ENCODE data around the gene PIK3R3. TPM values are rescaled to one million over a fixed set of nuclear protein-coding genes. Genes with fewer than 3 reads are reported as not detected.

The PIK3R3 gene
- total and polyA plus RNA-seq, 2 experiments from 2014 or later = 1.6 to 1.9 TPM

- H4K20me1 ChIP-seq (ENCODE audit: insufficient read depth) = no peaks in the 10 kb centered on the region
- H3K27ac ChIP-seq = no peak overlapping the region
- 93 to 100% methylated on average over 1 of the region's 1 CpG for WGBS, 2 experiments (ENCODE audit: low coverage in 1 of 2, low lambda C conversion rate in 2 of 2, missing lambda C conversion rate in 2 of 2)
Measured at GRCh38 chr1:46064708-46065107, 67.7 kb downstream of the PIK3R3 start.

DNA sequence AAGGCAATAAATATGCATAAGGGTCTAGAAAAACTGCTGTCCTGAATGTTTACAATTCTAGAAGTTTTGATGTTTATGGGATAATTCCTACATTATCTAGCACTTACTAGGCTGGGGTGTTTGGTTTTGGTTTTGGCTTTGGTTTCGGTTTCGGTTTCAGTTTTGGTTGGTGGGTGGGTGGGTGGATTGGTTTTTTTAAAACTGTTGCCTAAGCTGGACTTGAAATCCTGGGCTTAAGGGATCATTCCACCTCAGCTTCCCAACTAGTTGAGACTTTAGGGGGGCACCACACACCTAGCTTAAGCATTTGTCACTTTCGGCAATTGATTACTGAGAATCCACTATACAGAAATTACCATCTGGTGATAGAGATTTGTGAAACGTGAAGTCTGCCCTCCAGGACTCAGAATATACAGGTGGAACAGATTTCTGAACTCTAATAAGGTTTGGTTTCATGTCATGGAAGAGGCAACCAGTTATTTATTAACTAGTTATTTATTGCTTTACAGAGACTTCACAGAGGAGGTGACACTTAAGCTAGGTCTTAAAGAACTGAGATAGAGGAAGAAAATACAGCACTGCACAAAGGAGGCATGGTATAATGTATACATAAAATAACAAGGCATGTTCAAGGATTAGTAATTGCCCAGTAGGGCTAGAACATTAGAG, 69.6 kb downstream of the PIK3R3 start:
- peak; percentile 10 for DNase-seq
- in situ Hi-C loops (cut with MboI) = no loop called here
- Histone ChIP-seq H3K4me1 (ENCODE audit: insufficient read depth) (no peaks in the 10 kb centered on the region), H4K20me1 (ENCODE audit: insufficient read depth) (no peaks in the 10 kb centered on the region), H3K4me2 (ENCODE audit: unreplicated experiment) (no peak overlapping the region), H3F3A (ENCODE audit: insufficient read depth) (no peaks in the 10 kb centered on the region), H3K9me3 (ENCODE audit: low read depth) (no peaks in the 10 kb centered on the region), H3K79me2 (ENCODE audit: insufficient read depth) (no peaks in the 10 kb centered on the region), H3K9me2 (ENCODE audit: insufficient read depth) (no peaks in the 10 kb centered on the region), H3K36me3 (ENCODE audit: low read depth) (no peaks in the 10 kb centered on the region), H3K4me3 (no peak overlapping the region), H3K27me3 (replicated peaks; ENCODE audit: insufficient read depth) (no peaks in the 10 kb centered on the region), H3K9ac (no peak overlapping the region), H2AFZ (peak overlapping the region; percentile 7; the same call in 1 of the 2 replicates), H3K27ac (no peak overlapping the region)
- 89 to 91% methylated on average over 4 of the region's 4 CpGs for WGBS, 2 experiments (ENCODE audit: low coverage in 1 of 2, low lambda C conversion rate in 2 of 2, missing lambda C conversion rate in 2 of 2)
- TF ChIP-seq EZH2 (IDR thresholded peaks at IDR 0.05; ENCODE audit: insufficient read depth, poor library complexity, severe bottlenecking) (no peak), EZH2phosphoT487 (IDR thresholded peaks at IDR 0.05; ENCODE audit: insufficient read depth, low read depth) (no peak)

More at GRCh38 chr1:46064708-46065107, 67.7 kb downstream of the PIK3R3 start:
- DNase-seq = no peak
- Histone ChIP-seq H3F3A (ENCODE audit: insufficient read depth) (no peaks in the 10 kb centered on the region), H3K9ac (no peak overlapping the region), H3K4me1 (ENCODE audit: insufficient read depth) (no peaks in the 10 kb centered on the region), H3K9me2 (ENCODE audit: insufficient read depth) (no peaks in the 10 kb centered on the region), H3K79me2 (ENCODE audit: insufficient read depth) (no peaks in the 10 kb centered on the region), H3K36me3 (ENCODE audit: low read depth) (no peaks in the 10 kb centered on the region), H3K27me3 (replicated peaks; ENCODE audit: insufficient read depth) (no peaks in the 10 kb centered on the region), H2AFZ (no peak overlapping the region), H3K9me3 (ENCODE audit: low read depth) (no peaks in the 10 kb centered on the region), H3K4me2 (ENCODE audit: unreplicated experiment) (no peak overlapping the region), H3K4me3 (no peak overlapping the region)
- TF ChIP-seq EZH2 (IDR thresholded peaks at IDR 0.05; ENCODE audit: insufficient read depth, poor library complexity, severe bottlenecking) = no peak
- no peak for TF ChIP-seq EZH2phosphoT487 (IDR thresholded peaks at IDR 0.05; ENCODE audit: insufficient read depth, low read depth)
- in situ Hi-C loops (cut with MboI) = no loop called here

- Histone ChIP-seq H3K27me3 (replicated peaks; ENCODE audit: insufficient read depth) (no peaks in the 10 kb centered on the region), H3K4me1 (ENCODE audit: insufficient read depth) (no peaks in the 10 kb centered on the region), H3K27ac (no peak overlapping the region), H2AFZ (no peak overlapping the region), H3K9ac (no peak overlapping the region), H3F3A (ENCODE audit: insufficient read depth) (no peaks in the 10 kb centered on the region), H3K4me2 (ENCODE audit: unreplicated experiment) (no peak overlapping the region), H3K4me3 (no peak overlapping the region), H3K36me3 (ENCODE audit: low read depth) (no peaks in the 10 kb centered on the region), H4K20me1 (ENCODE audit: insufficient read depth) (no peaks in the 10 kb centered on the region), H3K9me2 (ENCODE audit: insufficient read depth) (no peaks in the 10 kb centered on the region), H3K79me2 (ENCODE audit: insufficient read depth) (no peaks in the 10 kb centered on the region), H3K9me3 (ENCODE audit: low read depth) (no peaks in the 10 kb centered on the region)
- TF ChIP-seq EZH2phosphoT487 (IDR thresholded peaks at IDR 0.05; ENCODE audit: insufficient read depth, low read depth) = no peak
- TF ChIP-seq EZH2 (IDR thresholded peaks at IDR 0.05; ENCODE audit: insufficient read depth, poor library complexity, severe bottlenecking) = no peak
- WGBS, 2 experiments (ENCODE audit: low coverage in 1 of 2, low lambda C conversion rate in 2 of 2, missing lambda C conversion rate in 2 of 2) = 64 to 67% methylated on average over 3 of the region's 3 CpGs
- in situ Hi-C loops (cut with MboI) = no loop called here
- DNase-seq = no peak
Measured at GRCh38 chr1:46061146-46061545, 71.3 kb downstream of the PIK3R3 start.

- no peaks in the 10 kb centered on the region for H3K4me1 ChIP-seq (ENCODE audit: insufficient read depth)
- no peak overlapping the region for H3K9ac ChIP-seq
Measured at GRCh38 chr1:46058936-46059335, 73.5 kb downstream of the PIK3R3 start.

More at GRCh38 chr1:46058936-46059335, 73.5 kb downstream of the PIK3R3 start:
- in situ Hi-C loops (cut with MboI) = no loop called here
- H4K20me1 ChIP-seq (ENCODE audit: insufficient read depth) = no peaks in the 10 kb centered on the region
- H2AFZ ChIP-seq = no peak overlapping the region
- H3K27ac ChIP-seq = no peak overlapping the region
- no peak overlapping the region for H3K4me2 ChIP-seq (ENCODE audit: unreplicated experiment)
- no peaks in the 10 kb centered on the region for H3F3A ChIP-seq (ENCODE audit: insufficient read depth)
- TF ChIP-seq EZH2phosphoT487 (IDR thresholded peaks at IDR 0.05; ENCODE audit: insufficient read depth, low read depth) = no peak
- no peak for TF ChIP-seq EZH2 (IDR thresholded peaks at IDR 0.05; ENCODE audit: insufficient read depth, poor library complexity, severe bottlenecking)
- 74 to 78% methylated on average over 4 to 5 of the region's 5 CpGs for WGBS, 2 experiments (ENCODE audit: low coverage in 1 of 2, low lambda C conversion rate in 2 of 2, missing lambda C conversion rate in 2 of 2)
- H3K27me3 ChIP-seq (replicated peaks; ENCODE audit: insufficient read depth) = no peaks in the 10 kb centered on the region
- no peak for DNase-seq
- no peaks in the 10 kb centered on the region for H3K9me3 ChIP-seq (ENCODE audit: low read depth)
- no peaks in the 10 kb centered on the region for H3K36me3 ChIP-seq (ENCODE audit: low read depth)
- H3K4me3 ChIP-seq = no peak overlapping the region
- H3K79me2 ChIP-seq (ENCODE audit: insufficient read depth) = no peaks in the 10 kb centered on the region
- H3K9me2 ChIP-seq (ENCODE audit: insufficient read depth) = no peaks in the 10 kb centered on the region

Measured in GM23248 (cell line).